ENCODE results near the gene NFXL1. TPM values are rescaled to one million over a fixed set of nuclear protein-coding genes. Genes with fewer than 3 reads are reported as not detected.
A peak's percentile ranks its signal among the peaks of the same experiment; 100 is the strongest.

The NFXL1 gene
- total RNA-seq, 1 experiment from 2014 or later = 15.7 TPM

- H3K4me2 ChIP-seq = peak overlapping the region; percentile 99
- POLR2A ChIA-PET (ENCODE audit: unreplicated experiment) = no interaction called here
These were observed 77.7 kb downstream of the NFXL1 start for GRCh38 chr4:47836641-47837093.

GRCh38 chr4:47835494-47835893, 78.9 kb downstream of the NFXL1 start:
- TF ChIP-seq, protein P1, sequence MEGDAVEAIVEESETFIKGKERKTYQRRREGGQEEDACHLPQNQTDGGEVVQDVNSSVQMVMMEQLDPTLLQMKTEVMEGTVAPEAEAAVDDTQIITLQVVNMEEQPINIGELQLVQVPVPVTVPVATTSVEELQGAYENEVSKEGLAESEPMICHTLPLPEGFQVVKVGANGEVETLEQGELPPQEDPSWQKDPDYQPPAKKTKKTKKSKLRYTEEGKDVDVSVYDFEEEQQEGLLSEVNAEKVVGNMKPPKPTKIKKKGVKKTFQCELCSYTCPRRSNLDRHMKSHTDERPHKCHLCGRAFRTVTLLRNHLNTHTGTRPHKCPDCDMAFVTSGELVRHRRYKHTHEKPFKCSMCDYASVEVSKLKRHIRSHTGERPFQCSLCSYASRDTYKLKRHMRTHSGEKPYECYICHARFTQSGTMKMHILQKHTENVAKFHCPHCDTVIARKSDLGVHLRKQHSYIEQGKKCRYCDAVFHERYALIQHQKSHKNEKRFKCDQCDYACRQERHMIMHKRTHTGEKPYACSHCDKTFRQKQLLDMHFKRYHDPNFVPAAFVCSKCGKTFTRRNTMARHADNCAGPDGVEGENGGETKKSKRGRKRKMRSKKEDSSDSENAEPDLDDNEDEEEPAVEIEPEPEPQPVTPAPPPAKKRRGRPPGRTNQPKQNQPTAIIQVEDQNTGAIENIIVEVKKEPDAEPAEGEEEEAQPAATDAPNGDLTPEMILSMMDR (conservative IDR thresholded peaks at IDR 0.05) = no peak
- no peak for TF ChIP-seq EZH2 (IDR thresholded peaks at IDR 0.05; ENCODE audit: low read depth)
- H3F3A ChIP-seq (ENCODE audit: insufficient read depth, low read depth) = peaks cover 7% of the 10 kb centered on the region; the same call in 1 of the 2 replicates
- DNase-seq = no peak
- ChIA-PET CTCF (interaction anchor here (0.6 kb wide), 1 partner anchor 134 kb away, joined by 3 read pairs; no protein-coding TSS in a partner anchor), POLR2A (ENCODE audit: unreplicated experiment) (no interaction called here)
- peaks cover 4% of the 10 kb centered on the region; the same call in 1 of the 2 replicates for H3K9me3 ChIP-seq (ENCODE audit: insufficient read depth, low read depth)
- no peaks in the 10 kb centered on the region; the same call in 1 of the 2 replicates for H3K4me1 ChIP-seq (replicated peaks; ENCODE audit: insufficient read depth)
- no peaks in the 10 kb centered on the region for H3K79me2 ChIP-seq (ENCODE audit: low read depth)
- H3K9me2 ChIP-seq (ENCODE audit: insufficient read depth) = no peaks in the 10 kb centered on the region
- no peak overlapping the region for H3K27ac ChIP-seq
- H4K20me1 ChIP-seq (ENCODE audit: insufficient read depth) = no peaks in the 10 kb centered on the region
- intact Hi-C loops (cut with micrococcal nuclease; ENCODE audit: unreplicated experiment) = loop anchor here (5.0 kb wide), 2 partner anchors 148 to 168 kb away; no protein-coding TSS in a partner anchor
- no peak overlapping the region for H2AFZ ChIP-seq
- H3K36me3 ChIP-seq (ENCODE audit: low read depth) = no peaks in the 10 kb centered on the region
- no peaks in the 10 kb centered on the region for H3K27me3 ChIP-seq (ENCODE audit: insufficient read depth, low read depth)
- H3K4me3 ChIP-seq = no peak overlapping the region
- no TSS peak for BruUV-seq (replicated peaks)
- H3K4me2 ChIP-seq = no peak overlapping the region

More at GRCh38 chr4:47836641-47837093, 77.7 kb downstream of the NFXL1 start:
- TF ChIP-seq, protein P1 (conservative IDR thresholded peaks at IDR 0.05) = peak; percentile 70
- TF ChIP-seq EZH2 (IDR thresholded peaks at IDR 0.05; ENCODE audit: low read depth) = no peak
- CTCF ChIA-PET = interaction anchor here (0.9 to 2.0 kb wide), 4 partner anchors 97 to 168 kb away, joined by 3 to 6 read pairs (median 4); no protein-coding TSS in a partner anchor
- Histone ChIP-seq H3F3A (ENCODE audit: insufficient read depth, low read depth) (peaks cover 7% of the 10 kb centered on the region; the same call in 1 of the 2 replicates), H2AFZ (peak overlapping the region; percentile 90), H3K79me2 (ENCODE audit: low read depth) (no peaks in the 10 kb centered on the region), H3K9me3 (ENCODE audit: insufficient read depth, low read depth) (peaks cover 4% of the 10 kb centered on the region; the same call in 1 of the 2 replicates), H3K36me3 (ENCODE audit: low read depth) (no peaks in the 10 kb centered on the region), H3K4me1 (replicated peaks; ENCODE audit: insufficient read depth) (no peaks in the 10 kb centered on the region; the same call in 1 of the 2 replicates), H3K4me3 (peak overlapping the region; percentile 73), H4K20me1 (ENCODE audit: insufficient read depth) (no peaks in the 10 kb centered on the region), H3K27ac (no peak overlapping the region), H3K27me3 (ENCODE audit: insufficient read depth, low read depth) (no peaks in the 10 kb centered on the region), H3K9me2 (ENCODE audit: insufficient read depth) (no peaks in the 10 kb centered on the region)
- BruUV-seq (replicated peaks) = no TSS peak
- intact Hi-C loops (cut with micrococcal nuclease; ENCODE audit: unreplicated experiment) = loop anchor here (2.0 to 5.0 kb wide), 3 partner anchors 132 to 169 kb away; no protein-coding TSS in a partner anchor
- peak; percentile 59 to 74 for DNase-seq

DNA sequence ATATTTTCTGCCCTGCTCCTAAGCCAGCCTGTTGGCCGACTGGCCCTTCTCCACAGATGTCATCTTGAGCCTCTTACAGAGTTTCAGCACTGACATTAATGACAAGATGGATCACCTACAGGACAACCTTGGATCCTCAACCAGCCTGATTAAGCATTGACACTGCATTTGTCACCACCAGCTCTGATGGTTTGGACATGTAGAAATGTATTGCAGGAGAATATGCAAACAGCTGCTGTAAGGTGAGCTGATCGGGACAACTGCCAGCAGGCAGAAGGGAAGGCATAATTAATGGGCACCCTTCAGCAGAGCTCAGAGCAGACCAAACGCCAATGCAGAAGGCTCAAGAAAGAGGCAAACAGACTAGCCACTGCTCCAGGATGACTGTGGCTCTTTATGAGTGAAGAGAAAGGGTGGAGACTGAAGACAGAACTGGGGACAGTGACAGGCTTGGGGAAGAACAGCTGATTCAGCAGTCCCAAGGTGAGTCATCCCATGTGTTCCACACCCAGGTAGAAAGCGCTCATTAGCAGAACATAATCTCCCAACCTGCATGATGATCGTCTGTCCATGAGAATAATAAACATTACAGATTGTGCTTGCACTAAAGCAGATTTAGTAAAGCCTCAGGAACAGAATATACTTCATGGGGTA, 83.2 kb downstream of the NFXL1 start:
- Histone ChIP-seq H3K36me3 (ENCODE audit: low read depth) (no peaks in the 10 kb centered on the region), H3K4me2 (no peak overlapping the region), H3K4me3 (no peak overlapping the region), H3K27ac (no peak overlapping the region), H3K9me3 (ENCODE audit: insufficient read depth, low read depth) (peaks cover 4% of the 10 kb centered on the region; the same call in 1 of the 2 replicates), H3K4me1 (replicated peaks; ENCODE audit: insufficient read depth) (no peaks in the 10 kb centered on the region; the same call in 1 of the 2 replicates), H3K27me3 (ENCODE audit: insufficient read depth, low read depth) (no peaks in the 10 kb centered on the region), H2AFZ (no peak overlapping the region), H3K79me2 (ENCODE audit: low read depth) (no peaks in the 10 kb centered on the region), H3F3A (ENCODE audit: insufficient read depth, low read depth) (no peaks in the 10 kb centered on the region), H4K20me1 (ENCODE audit: insufficient read depth) (no peaks in the 10 kb centered on the region), H3K9me2 (ENCODE audit: insufficient read depth) (no peaks in the 10 kb centered on the region)
- intact Hi-C loops (cut with micrococcal nuclease; ENCODE audit: unreplicated experiment) = no loop called here
- BruUV-seq (replicated peaks) = no TSS peak
- ChIA-PET CTCF (no interaction called here), POLR2A (ENCODE audit: unreplicated experiment) (no interaction called here)
- TF ChIP-seq EZH2 (IDR thresholded peaks at IDR 0.05; ENCODE audit: low read depth) = no peak
- TF ChIP-seq, protein P1 (conservative IDR thresholded peaks at IDR 0.05) = no peak
- DNase-seq = no peak

Data from PC-9 (cell line).